Activated CD8-positive, alpha-beta T cell treated with anti-CD3 and anti-CD28 coated beads for 36 hours (primary cell): ENCODE results near the gene CDH23. TPM values are rescaled to one million over a fixed set of nuclear protein-coding genes. Genes with fewer than 3 reads are reported as not detected.
A peak's percentile ranks its signal among the peaks of the same experiment; 100 is the strongest.

ENCODE experiments used
- ATAC-seq: fragments of 200-7000 bp; cut with Tn5 transposase; one replicate; pipeline ENCODE4 v1.10.0; 2021; ENCODE audit warnings: mild to moderate bottlenecking, moderate library complexity
- CTCF ChIA-PET: fragments of 350-600 bp; sonication (Branson Sonifier 250); formaldehyde crosslinking; loops from one replicate; lab custom pipeline; 2021; ENCODE audit warnings: antibody characterized with exemption; lab: Charles Lee
- POLR2A ChIA-PET: fragments of 350-600 bp; sonication (Branson Sonifier 250); formaldehyde crosslinking; loops from one replicate; lab custom pipeline; 2021; ENCODE audit warnings: antibody characterized with exemption; lab: Charles Lee
- DNase-seq: peaks from one replicate; pipeline ENCODE4 v3.0.0-alpha.2; 2020
- H3K27ac Mint-ChIP-seq: one replicate; pipeline ENCODE4 v1.8.0; 2021; ENCODE audit warnings: mild to moderate bottlenecking, mixed read lengths
- H3K27me3 Mint-ChIP-seq: one replicate; pipeline ENCODE4 v1.8.0; 2021; ENCODE audit warnings: mixed read lengths
- H3K36me3 Mint-ChIP-seq: one replicate; pipeline ENCODE4 v1.8.0; 2021; ENCODE audit warnings: low read depth, mixed read lengths
- H3K4me1 Mint-ChIP-seq: one replicate; pipeline ENCODE4 v1.8.0; 2021; ENCODE audit warnings: low read depth, mixed read lengths
- H3K4me3 Mint-ChIP-seq: one replicate; pipeline ENCODE4 v1.8.0; 2021; ENCODE audit warnings: mild to moderate bottlenecking, moderate library complexity, mixed read lengths
- H3K9me3 Mint-ChIP-seq: one replicate; pipeline ENCODE4 v1.8.0; 2021; ENCODE audit warnings: mixed read lengths
- intact Hi-C: fragments of 100-400 bp; cut with micrococcal nuclease; formaldehyde crosslinking; loops from one replicate; pipeline ENCODE4 v1.10.0; 2022
- total RNA-seq, 2 experiments: library from RNA; stranded (reverse); gene quantifications; one replicate each; pipeline ENCODE4 v1.2.3, GENCODE V29; 2021
- TF ChIP-seq, protein P1 (sequence below): fragments of 200-600 bp; IDR thresholded peaks from one replicate; pipeline ENCODE4 v1.8.0; 2022; ENCODE audit warnings: antibody characterized with exemption, mild to moderate bottlenecking

Gene CDH23
- total RNA-seq, 2 experiments from 2014 or later = 2.4 to 2.7 TPM

DNA sequence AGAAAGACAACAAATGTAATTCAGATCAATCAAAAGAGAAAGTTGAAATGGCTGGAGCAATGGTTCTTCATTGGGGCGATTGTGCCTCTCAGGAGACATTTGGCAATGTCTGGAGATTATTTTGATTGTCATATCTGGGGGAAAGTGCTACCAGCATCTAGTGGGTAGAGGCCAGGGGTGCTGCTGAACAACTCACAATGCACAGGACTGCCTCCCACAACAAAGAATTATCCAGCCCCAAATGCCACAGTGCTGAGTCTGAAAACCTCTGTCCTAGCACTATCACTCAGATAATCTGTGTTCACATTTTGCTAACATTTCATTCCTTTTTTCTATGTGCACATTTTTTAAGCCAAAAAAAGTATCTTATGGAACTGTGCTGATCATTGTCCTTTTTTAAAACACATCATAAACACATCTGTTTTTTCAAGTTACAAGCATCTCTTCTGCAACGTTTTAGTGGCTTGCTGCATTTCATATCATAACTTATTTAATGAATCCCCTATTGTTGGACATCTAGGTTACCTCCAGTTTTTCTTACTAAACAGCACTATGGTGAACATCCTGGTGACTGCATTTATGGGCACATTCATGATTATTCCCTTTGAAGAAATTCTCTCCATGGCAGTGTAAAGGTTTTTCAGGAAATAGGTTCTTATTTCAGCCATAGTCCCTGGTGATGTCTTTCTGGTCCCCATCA lies 208.7 kb downstream of the CDH23 start:
- Mint-ChIP-seq H3K4me1 (peaks cover 14% of the 10 kb centered on the region), H3K27ac (no peak overlapping the region), H3K27me3 (peaks cover 2% of the 10 kb centered on the region), H3K4me3 (no peak overlapping the region), H3K36me3 (no peaks in the 10 kb centered on the region), H3K9me3 (no peaks in the 10 kb centered on the region)
- TF ChIP-seq, protein P1, sequence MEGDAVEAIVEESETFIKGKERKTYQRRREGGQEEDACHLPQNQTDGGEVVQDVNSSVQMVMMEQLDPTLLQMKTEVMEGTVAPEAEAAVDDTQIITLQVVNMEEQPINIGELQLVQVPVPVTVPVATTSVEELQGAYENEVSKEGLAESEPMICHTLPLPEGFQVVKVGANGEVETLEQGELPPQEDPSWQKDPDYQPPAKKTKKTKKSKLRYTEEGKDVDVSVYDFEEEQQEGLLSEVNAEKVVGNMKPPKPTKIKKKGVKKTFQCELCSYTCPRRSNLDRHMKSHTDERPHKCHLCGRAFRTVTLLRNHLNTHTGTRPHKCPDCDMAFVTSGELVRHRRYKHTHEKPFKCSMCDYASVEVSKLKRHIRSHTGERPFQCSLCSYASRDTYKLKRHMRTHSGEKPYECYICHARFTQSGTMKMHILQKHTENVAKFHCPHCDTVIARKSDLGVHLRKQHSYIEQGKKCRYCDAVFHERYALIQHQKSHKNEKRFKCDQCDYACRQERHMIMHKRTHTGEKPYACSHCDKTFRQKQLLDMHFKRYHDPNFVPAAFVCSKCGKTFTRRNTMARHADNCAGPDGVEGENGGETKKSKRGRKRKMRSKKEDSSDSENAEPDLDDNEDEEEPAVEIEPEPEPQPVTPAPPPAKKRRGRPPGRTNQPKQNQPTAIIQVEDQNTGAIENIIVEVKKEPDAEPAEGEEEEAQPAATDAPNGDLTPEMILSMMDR = no peak
- DNase-seq = peak; percentile 33
- ChIA-PET CTCF (no interaction called here), POLR2A (no interaction called here)
- ATAC-seq = peak; percentile 25
- intact Hi-C loops = no loop called here

GRCh38 chr10:71606257-71607081 lies 209.7 kb downstream of the CDH23 start:
- TF ChIP-seq, protein P1 = no peak
- Mint-ChIP-seq H3K36me3 (no peaks in the 10 kb centered on the region), H3K9me3 (no peaks in the 10 kb centered on the region), H3K27ac (no peak overlapping the region), H3K27me3 (peaks cover 2% of the 10 kb centered on the region), H3K4me1 (peaks cover 5% of the 10 kb centered on the region), H3K4me3 (no peak overlapping the region)
- no peak for DNase-seq
- intact Hi-C loops = no loop called here
- no peak for ATAC-seq
- CTCF ChIA-PET = interaction anchor here (0.8 to 5.4 kb wide), 4 partner anchors 20 to 223 kb away, joined by 3 to 18 read pairs (median 10); no protein-coding TSS in a partner anchor
- POLR2A ChIA-PET = no interaction called here

GRCh38 chr10:71607082-71607443 lies 210.3 kb downstream of the CDH23 start:
- Mint-ChIP-seq H3K36me3 (no peaks in the 10 kb centered on the region), H3K4me3 (no peak overlapping the region), H3K4me1 (peaks cover 2% of the 10 kb centered on the region), H3K27ac (no peak overlapping the region), H3K27me3 (peaks cover 2% of the 10 kb centered on the region), H3K9me3 (no peaks in the 10 kb centered on the region)
- TF ChIP-seq, protein P1 = no peak
- POLR2A ChIA-PET = no interaction called here
- DNase-seq (no peak), ATAC-seq (no peak)
- CTCF ChIA-PET = interaction anchor here (0.8 to 5.4 kb wide), 5 partner anchors 19 to 223 kb away, joined by 3 to 18 read pairs (median 4); no protein-coding TSS in a partner anchor
- intact Hi-C loops = no loop called here

DNA sequence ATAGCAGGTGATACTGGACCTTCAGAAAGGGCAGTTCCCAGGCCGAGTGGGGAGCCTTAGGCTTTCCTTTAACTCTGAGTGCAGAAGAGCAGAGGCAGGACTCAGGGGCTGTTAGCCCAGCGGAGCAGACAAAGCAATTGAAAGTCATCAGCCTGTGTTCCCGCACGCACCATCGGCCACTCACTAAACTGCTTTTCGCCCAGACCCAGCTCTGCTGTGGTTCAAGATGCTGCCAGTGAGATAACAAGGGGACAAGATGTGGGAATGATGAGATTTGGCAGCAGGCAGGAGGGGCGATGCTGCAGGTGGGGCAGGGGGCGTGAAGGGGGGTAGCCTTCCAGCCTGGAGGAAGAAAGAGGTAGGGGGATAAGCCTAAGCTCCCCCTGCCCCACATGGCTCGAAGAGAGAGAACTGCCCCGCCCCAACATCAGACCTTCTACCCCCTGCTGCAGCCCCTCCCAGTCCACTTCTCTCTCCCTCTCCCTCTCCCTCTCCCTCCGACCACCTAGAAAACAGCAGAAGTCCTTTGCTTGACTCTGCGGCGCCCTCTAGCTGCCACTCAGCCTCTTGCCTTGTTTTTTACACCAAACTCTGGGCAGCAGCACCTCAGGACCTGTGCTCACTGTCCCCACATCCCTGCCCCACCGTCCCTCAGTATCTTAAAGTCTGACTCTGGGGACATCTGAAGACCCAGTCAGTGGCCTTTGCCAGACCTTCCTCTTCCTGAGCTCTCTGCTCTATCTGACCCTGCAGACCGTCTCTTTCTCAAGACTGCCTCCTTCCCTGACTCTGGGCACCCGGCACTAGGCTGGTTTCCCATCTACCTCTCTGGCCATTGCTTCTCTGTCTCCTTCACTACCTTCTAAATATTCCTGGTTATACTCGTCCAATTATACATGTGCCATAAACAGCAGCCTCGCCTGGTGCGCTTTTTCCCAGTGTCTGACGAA lies 212.4 kb downstream of the CDH23 start:
- TF ChIP-seq, protein P1 = peak; percentile 66
- intact Hi-C loops = no loop called here
- H3K4me1 Mint-ChIP-seq = peaks cover 2% of the 10 kb centered on the region

More for the DNA sequence above, 212.4 kb downstream of the CDH23 start:
- ATAC-seq (peak; percentile 73), DNase-seq (peak; percentile 90)
- Mint-ChIP-seq H3K9me3 (no peaks in the 10 kb centered on the region), H3K36me3 (no peaks in the 10 kb centered on the region), H3K27ac (no peak overlapping the region), H3K4me3 (no peak overlapping the region), H3K27me3 (peaks cover 2% of the 10 kb centered on the region)
- ChIA-PET CTCF (interaction anchor here (0.6 to 5.4 kb wide), 35 partner anchors 10 to 368 kb away, joined by 3 to 18 read pairs (median 4); partner anchors contain the start of gene SLC29A3), POLR2A (interaction anchor here (1.0 kb wide), 1 partner anchor 10 kb away, joined by 4 read pairs; no protein-coding TSS in a partner anchor)
